ENCODE data around the gene NCS1. TPM values are rescaled to one million over a fixed set of nuclear protein-coding genes. Genes with fewer than 3 reads are reported as not detected.

Gene NCS1
- total RNA-seq, 1 experiment from 2014 or later = 18.2 TPM

DNA sequence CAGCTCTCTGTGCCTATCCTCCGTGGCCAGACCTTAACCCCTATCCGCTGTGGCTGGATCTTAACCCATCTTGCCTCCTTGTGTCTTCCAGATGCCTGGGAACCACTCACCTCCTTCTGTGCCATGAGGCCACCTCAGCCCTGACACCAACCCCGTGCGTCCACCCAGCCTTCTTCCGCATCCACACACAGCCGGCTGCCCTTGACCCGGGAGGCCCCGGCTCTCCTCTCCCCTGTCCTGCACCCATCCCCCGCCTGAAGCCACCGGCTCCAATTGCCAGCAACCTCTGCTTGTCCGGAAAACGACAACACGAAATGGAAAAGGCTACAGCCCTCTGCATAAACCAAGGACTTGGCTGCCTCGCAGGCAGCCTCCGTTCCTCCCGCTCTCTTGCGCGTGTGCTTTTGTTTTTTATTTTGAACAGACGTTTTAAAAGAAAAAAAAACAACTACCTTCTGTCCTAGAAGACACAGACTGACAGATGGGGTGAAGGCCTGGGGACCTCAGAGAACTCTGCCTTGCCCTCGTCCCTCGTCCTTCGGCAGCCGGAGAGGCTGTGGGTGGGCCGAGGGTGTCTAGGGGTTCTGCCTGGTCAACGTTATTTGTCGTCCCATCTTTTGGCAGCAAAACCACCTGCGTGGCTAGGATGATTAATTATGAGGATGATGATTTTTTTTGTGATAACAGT lies 60.8 kb downstream of the NCS1 start:
- H3K4me1 ChIP-seq = no peaks in the 10 kb centered on the region
- TF ChIP-seq, protein P1, sequence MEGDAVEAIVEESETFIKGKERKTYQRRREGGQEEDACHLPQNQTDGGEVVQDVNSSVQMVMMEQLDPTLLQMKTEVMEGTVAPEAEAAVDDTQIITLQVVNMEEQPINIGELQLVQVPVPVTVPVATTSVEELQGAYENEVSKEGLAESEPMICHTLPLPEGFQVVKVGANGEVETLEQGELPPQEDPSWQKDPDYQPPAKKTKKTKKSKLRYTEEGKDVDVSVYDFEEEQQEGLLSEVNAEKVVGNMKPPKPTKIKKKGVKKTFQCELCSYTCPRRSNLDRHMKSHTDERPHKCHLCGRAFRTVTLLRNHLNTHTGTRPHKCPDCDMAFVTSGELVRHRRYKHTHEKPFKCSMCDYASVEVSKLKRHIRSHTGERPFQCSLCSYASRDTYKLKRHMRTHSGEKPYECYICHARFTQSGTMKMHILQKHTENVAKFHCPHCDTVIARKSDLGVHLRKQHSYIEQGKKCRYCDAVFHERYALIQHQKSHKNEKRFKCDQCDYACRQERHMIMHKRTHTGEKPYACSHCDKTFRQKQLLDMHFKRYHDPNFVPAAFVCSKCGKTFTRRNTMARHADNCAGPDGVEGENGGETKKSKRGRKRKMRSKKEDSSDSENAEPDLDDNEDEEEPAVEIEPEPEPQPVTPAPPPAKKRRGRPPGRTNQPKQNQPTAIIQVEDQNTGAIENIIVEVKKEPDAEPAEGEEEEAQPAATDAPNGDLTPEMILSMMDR (IDR thresholded peaks at IDR 0.05; ENCODE audit: insufficient read depth in 1 of 2, low read depth in 1 of 2, low read length in 1 of 2, severe bottlenecking in 1 of 2, unreplicated experiment in 1 of 2) = no peak
- no peaks in the 10 kb centered on the region; the same call in 1 of the 2 replicates for H3K36me3 ChIP-seq (ENCODE audit: control insufficient read depth, insufficient read depth, low read length)
- no peaks in the 10 kb centered on the region for H3K9me3 Mint-ChIP-seq (ENCODE audit: unreplicated experiment)
- H3K4me1 Mint-ChIP-seq (ENCODE audit: low read depth, unreplicated experiment) = no peaks in the 10 kb centered on the region
- intact Hi-C loops (cut with micrococcal nuclease; ENCODE audit: unreplicated experiment) = no loop called here
- no peak for DNase-seq
- CTCF ChIA-PET = no interaction called here
- no peak overlapping the region for H3K4me3 ChIP-seq (ENCODE audit: low read depth, low read length)
- POLR2A ChIA-PET = no interaction called here
- no peaks in the 10 kb centered on the region for H3K27me3 ChIP-seq (replicated peaks; ENCODE audit: control insufficient read depth, insufficient read depth, low read length)
- no peak overlapping the region for H3K4me3 Mint-ChIP-seq (ENCODE audit: unreplicated experiment)
- no peaks in the 10 kb centered on the region for H3K27me3 Mint-ChIP-seq (ENCODE audit: insufficient read depth, unreplicated experiment)
- H3K9me3 ChIP-seq = no peaks in the 10 kb centered on the region
- peaks cover 19% of the 10 kb centered on the region for H3K36me3 Mint-ChIP-seq (ENCODE audit: insufficient read depth, unreplicated experiment)
- no peak overlapping the region for H3K27ac Mint-ChIP-seq (ENCODE audit: unreplicated experiment)
- BruUV-seq (replicated peaks) = no TSS peak

DNA sequence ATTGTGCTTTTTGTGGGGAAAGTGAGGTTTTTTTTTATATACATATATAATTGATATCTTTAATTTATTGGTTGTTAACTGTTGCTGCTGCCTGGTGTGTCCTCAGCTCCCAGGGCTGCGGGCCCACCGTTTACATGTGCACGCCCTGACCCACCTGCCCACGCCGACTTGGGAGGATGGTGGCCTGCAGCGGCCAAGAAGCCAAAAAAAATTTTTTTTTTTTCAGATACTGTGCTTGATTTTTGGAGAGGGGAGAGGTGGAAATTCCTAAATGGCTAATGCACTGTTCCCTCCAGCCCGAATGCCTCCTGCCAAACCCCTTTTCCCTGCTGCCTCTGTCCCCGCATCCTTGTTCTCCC lies 61.4 kb downstream of the NCS1 start:
- no peaks in the 10 kb centered on the region for H3K4me1 Mint-ChIP-seq (ENCODE audit: low read depth, unreplicated experiment)
- no peak overlapping the region for H3K27ac Mint-ChIP-seq (ENCODE audit: unreplicated experiment)
- H3K4me3 Mint-ChIP-seq (ENCODE audit: unreplicated experiment) = no peak overlapping the region
- intact Hi-C loops (cut with micrococcal nuclease; ENCODE audit: unreplicated experiment) = no loop called here
- no peak for DNase-seq
- Histone ChIP-seq H3K27me3 (replicated peaks; ENCODE audit: control insufficient read depth, insufficient read depth, low read length) (no peaks in the 10 kb centered on the region), H3K4me1 (no peaks in the 10 kb centered on the region), H3K9me3 (no peaks in the 10 kb centered on the region), H3K4me3 (ENCODE audit: low read depth, low read length) (no peak overlapping the region), H3K36me3 (ENCODE audit: control insufficient read depth, insufficient read depth, low read length) (no peaks in the 10 kb centered on the region; the same call in 1 of the 2 replicates)
- CTCF ChIA-PET = no interaction called here
- no TSS peak for BruUV-seq (replicated peaks)
- no peaks in the 10 kb centered on the region for H3K27me3 Mint-ChIP-seq (ENCODE audit: insufficient read depth, unreplicated experiment)
- peaks cover 19% of the 10 kb centered on the region for H3K36me3 Mint-ChIP-seq (ENCODE audit: insufficient read depth, unreplicated experiment)
- TF ChIP-seq, protein P1 (IDR thresholded peaks at IDR 0.05; ENCODE audit: insufficient read depth in 1 of 2, low read depth in 1 of 2, low read length in 1 of 2, severe bottlenecking in 1 of 2, unreplicated experiment in 1 of 2) = no peak
- POLR2A ChIA-PET = no interaction called here
- no peaks in the 10 kb centered on the region for H3K9me3 Mint-ChIP-seq (ENCODE audit: unreplicated experiment)

DNA sequence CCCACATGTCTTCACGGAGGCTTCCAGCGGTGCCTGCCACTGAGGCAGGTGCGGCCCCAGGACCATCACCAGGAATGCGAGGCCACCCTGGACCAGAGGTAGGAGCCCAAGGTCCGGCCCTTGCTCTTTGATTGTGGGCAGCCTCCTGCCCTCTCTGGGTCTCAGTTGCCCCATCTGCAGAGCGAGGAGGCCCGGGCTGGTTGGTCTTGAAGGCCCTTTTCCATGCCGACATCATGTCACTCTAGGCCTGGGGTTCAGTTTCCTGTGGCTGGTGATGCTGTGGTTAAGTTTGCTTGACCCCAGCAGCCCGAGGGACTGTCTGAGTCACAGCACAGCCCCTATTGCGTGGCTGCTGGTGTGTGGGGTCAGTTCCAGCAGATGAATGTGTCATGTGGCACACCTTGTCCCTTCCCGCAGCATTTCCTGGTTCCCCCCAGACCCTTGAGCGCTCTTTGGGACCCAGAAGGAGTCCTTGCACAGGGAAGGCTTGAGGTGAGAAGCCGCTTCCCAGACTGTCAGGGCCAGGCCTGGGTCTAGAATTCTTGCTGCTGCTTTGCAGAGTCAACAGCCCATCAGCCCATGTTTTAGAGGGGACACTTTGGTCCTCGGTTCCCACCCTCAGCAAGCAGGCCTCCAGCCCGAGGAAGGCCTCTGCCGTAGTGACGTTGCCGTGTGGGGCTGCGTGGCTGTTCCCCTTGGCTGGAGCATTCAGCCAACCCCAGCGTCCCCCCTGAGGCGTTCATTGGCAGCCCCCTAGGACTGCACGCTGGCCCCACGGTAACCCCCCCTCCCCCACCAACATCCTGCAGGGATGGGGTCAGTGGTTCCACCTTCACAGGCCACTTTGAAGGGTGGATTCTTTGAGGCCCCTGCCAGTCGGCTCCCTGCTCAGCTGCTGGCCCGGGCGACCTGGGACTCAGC lies 62.4 kb downstream of the NCS1 start:
- H3K9me3 Mint-ChIP-seq (ENCODE audit: unreplicated experiment) = no peaks in the 10 kb centered on the region
- no peaks in the 10 kb centered on the region for H3K27me3 Mint-ChIP-seq (ENCODE audit: insufficient read depth, unreplicated experiment)
- H3K4me3 Mint-ChIP-seq (ENCODE audit: unreplicated experiment) = no peak overlapping the region
- TF ChIP-seq, protein P1 (IDR thresholded peaks at IDR 0.05; ENCODE audit: insufficient read depth in 1 of 2, low read depth in 1 of 2, low read length in 1 of 2, severe bottlenecking in 1 of 2, unreplicated experiment in 1 of 2) = no peak
- Histone ChIP-seq H3K9me3 (no peaks in the 10 kb centered on the region), H3K27me3 (replicated peaks; ENCODE audit: control insufficient read depth, insufficient read depth, low read length) (no peaks in the 10 kb centered on the region), H3K36me3 (ENCODE audit: control insufficient read depth, insufficient read depth, low read length) (no peaks in the 10 kb centered on the region), H3K4me1 (no peaks in the 10 kb centered on the region), H3K4me3 (ENCODE audit: low read depth, low read length) (no peak overlapping the region)
- no TSS peak for BruUV-seq (replicated peaks)
- peaks cover 18% of the 10 kb centered on the region for H3K36me3 Mint-ChIP-seq (ENCODE audit: insufficient read depth, unreplicated experiment)
- ChIA-PET POLR2A (no interaction called here), CTCF (no interaction called here)
- intact Hi-C loops (cut with micrococcal nuclease; ENCODE audit: unreplicated experiment) = no loop called here
- DNase-seq = no peak
- H3K4me1 Mint-ChIP-seq (ENCODE audit: low read depth, unreplicated experiment) = no peaks in the 10 kb centered on the region
- H3K27ac Mint-ChIP-seq (ENCODE audit: unreplicated experiment) = no peak overlapping the region

All from Caco-2 (cell line).